ENCODE results near the gene SIRT5. TPM values are rescaled to one million over a fixed set of nuclear protein-coding genes. Genes with fewer than 3 reads are reported as not detected.

Gene SIRT5
- total RNA-seq, 1 experiment from 2014 or later, result 14.3 TPM

DNA sequence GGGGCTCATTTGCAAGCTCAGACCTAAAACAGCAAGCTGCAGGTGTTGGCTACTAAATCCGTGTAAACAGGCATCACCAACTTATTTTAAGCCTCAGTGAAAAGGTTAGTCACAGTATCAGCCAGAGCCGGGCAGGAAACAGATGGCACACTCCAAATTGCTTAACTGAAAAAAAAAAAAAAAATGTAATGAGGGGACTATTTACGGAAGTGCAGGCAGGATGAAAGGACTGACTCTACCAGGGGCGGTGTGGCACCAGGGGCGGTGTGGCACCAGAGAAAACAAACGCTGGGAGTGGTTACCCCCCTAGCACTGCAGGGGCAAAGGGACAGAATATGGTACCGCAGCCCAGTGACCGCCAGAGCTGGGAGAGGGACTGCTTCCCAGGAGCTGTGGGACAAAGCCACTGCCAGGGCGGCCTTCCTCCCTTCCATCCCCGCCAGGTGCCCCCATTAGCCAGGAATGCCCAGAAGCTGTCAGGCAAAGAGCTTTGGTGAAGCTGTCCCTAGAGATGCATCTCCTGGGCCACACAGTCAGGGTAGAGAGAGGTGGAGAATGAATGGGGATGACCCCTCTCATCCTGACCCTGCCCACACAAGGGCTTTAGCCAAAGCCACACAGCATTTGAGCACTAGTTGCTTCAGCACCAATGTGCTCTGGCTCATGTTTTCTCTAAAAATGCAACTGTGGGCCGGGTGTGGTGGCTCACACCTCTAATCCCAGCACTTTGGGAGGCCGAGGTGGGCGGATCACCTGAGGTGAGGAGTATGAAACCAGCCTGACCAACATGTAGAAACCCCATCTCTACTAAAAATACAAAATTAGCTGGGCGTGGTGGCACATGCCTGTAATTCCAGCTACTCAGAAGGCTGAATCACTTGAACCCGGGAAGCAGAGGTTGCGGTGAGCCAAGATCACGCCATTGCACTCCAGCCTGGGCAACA, 47.4 kb upstream of the SIRT5 start:
- H3K36me3 Mint-ChIP-seq (ENCODE audit: insufficient read depth in 1 of 3, low read depth in 3 of 3), result no peaks in the 10 kb centered on the region
- Histone ChIP-seq H3K79me1 (ENCODE audit: insufficient read depth, low read depth, low read length, poor library complexity, severe bottlenecking) (no peaks in the 10 kb centered on the region), H3K56ac (ENCODE audit: insufficient read length, low read depth, low read length) (no peak overlapping the region), H4K5ac (ENCODE audit: insufficient read length, low read depth, low read length) (no peak overlapping the region), H4K91ac (ENCODE audit: insufficient read length, low read depth, low read length) (no peak overlapping the region), H3K27me3 (ENCODE audit: insufficient read depth, low read length) (no peaks in the 10 kb centered on the region), H3K27ac (ENCODE audit: insufficient read length, low read depth, low read length) (no peak overlapping the region), H3K79me2 (ENCODE audit: insufficient read depth, low read length) (no peaks in the 10 kb centered on the region), H2BK120ac (ENCODE audit: low read depth, low read length, poor library complexity, severe bottlenecking) (no peak overlapping the region), H2BK5ac (ENCODE audit: insufficient read length, low read length) (no peak overlapping the region), H2AK5ac (ENCODE audit: insufficient read length, low read length) (no peak overlapping the region), H2BK15ac (ENCODE audit: low read depth, low read length) (no peak overlapping the region), H2BK20ac (ENCODE audit: low read depth, low read length, poor library complexity, severe bottlenecking) (no peak overlapping the region), H2AFZ (ENCODE audit: low read length) (no peak overlapping the region), H3K9me3 (ENCODE audit: control insufficient read depth, low read depth, low read length) (no peaks in the 10 kb centered on the region), H4K8ac (replicated peaks; ENCODE audit: insufficient read length, low read depth, low read length) (no peak overlapping the region), H2BK12ac (ENCODE audit: insufficient read length, low read depth, low read length) (no peak overlapping the region), H3K14ac (ENCODE audit: insufficient read depth, low read length) (no peak overlapping the region), H3K23me2 (ENCODE audit: insufficient read length, low read depth, low read length, poor library complexity, severe bottlenecking) (no peaks in the 10 kb centered on the region), H4K20me1 (ENCODE audit: control insufficient read depth, insufficient read depth, insufficient read length) (no peaks in the 10 kb centered on the region), H3K4me1 (ENCODE audit: insufficient read depth, low read length) (no peaks in the 10 kb centered on the region; the same call in 1 of the 2 replicates), H3K18ac (ENCODE audit: insufficient read length, low read depth, low read length) (no peak overlapping the region), H3T11ph (ENCODE audit: low read length) (no peak overlapping the region), H3K9ac (ENCODE audit: extremely low read depth, insufficient read length, low read length) (no peak overlapping the region), H3K4ac (ENCODE audit: low read depth, low read length) (no peak overlapping the region), H3K23ac (ENCODE audit: insufficient read length, low read depth, low read length) (no peak overlapping the region), H3K4me2 (ENCODE audit: insufficient read depth, insufficient read length, low read length) (no peak overlapping the region)
- H3K27ac Mint-ChIP-seq, result no peak overlapping the region
- H3K9me3 Mint-ChIP-seq, result no peaks in the 10 kb centered on the region
- TF ChIP-seq, protein P1, sequence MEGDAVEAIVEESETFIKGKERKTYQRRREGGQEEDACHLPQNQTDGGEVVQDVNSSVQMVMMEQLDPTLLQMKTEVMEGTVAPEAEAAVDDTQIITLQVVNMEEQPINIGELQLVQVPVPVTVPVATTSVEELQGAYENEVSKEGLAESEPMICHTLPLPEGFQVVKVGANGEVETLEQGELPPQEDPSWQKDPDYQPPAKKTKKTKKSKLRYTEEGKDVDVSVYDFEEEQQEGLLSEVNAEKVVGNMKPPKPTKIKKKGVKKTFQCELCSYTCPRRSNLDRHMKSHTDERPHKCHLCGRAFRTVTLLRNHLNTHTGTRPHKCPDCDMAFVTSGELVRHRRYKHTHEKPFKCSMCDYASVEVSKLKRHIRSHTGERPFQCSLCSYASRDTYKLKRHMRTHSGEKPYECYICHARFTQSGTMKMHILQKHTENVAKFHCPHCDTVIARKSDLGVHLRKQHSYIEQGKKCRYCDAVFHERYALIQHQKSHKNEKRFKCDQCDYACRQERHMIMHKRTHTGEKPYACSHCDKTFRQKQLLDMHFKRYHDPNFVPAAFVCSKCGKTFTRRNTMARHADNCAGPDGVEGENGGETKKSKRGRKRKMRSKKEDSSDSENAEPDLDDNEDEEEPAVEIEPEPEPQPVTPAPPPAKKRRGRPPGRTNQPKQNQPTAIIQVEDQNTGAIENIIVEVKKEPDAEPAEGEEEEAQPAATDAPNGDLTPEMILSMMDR (conservative IDR thresholded peaks at IDR 0.05), result no peak
- peak; percentile 30 for DNase-seq
- H3K4me1 Mint-ChIP-seq, result peaks cover 30 to 32% of the 10 kb centered on the region in 2 experiments
- no peaks in the 10 kb centered on the region; the same call in 1 of the 2 replicates for H3K27me3 Mint-ChIP-seq (ENCODE audit: low read depth)
- no peak overlapping the region for H3K4me3 Mint-ChIP-seq
- WGBS (ENCODE audit: extremely low coverage, insufficient read length, low lambda C conversion rate), result no CpG with 5 or more reads among the region's 17 CpGs
